ENCODE measurements around the gene GPR162. TPM values are rescaled to one million over a fixed set of nuclear protein-coding genes. Genes with fewer than 3 reads are reported as not detected.

The GPR162 gene
- 0.11 and 3.1 TPM in 2 replicates for total RNA-seq

GRCh38 chr12:6821591-6822425 is at the start of gene GPR162:
GPR162 (plus strand) TSS chr12:6821821; CDS start chr12:6823899, 2,078 bp downstream.

GRCh38 chr12:6772331-6772695 is 49.3 kb upstream of the GPR162 start, which contains the start of gene LAG3:
LAG3 (plus strand) TSS chr12:6772520; CDS start chr12:6772853, 333 bp downstream.

GRCh38 chr12:6788972-6789924 is 32.4 kb upstream of the GPR162 start, which contains the start of gene CD4:
CD4 (plus strand) TSS chr12:6789528; CDS start chr12:6800139, 10,611 bp downstream.

GRCh38 chr12:6827982-6828780 is 6.6 kb downstream of the GPR162 start, which contains the start of gene P3H3:
P3H3 (plus strand) TSS chr12:6828407; CDS start chr12:6828441, 34 bp downstream.

GRCh38 chr12:6840761-6841515 is 19.3 kb downstream of the GPR162 start, which contains the start of gene GNB3:
GNB3 (plus strand) TSS chr12:6840925; CDS start chr12:6841288, 363 bp downstream.

GRCh38 chr12:6851153-6851920 is 29.7 kb downstream of the GPR162 start, which contains the start of gene CDCA3:
CDCA3 (minus strand) TSS chr12:6851286; CDS start chr12:6850952, 334 bp downstream.

GRCh38 chr12:6851921-6852650 is 30.5 kb downstream of the GPR162 start, which contains the start of gene USP5:
USP5 (plus strand) TSS chr12:6852150; CDS start chr12:6852180, 30 bp downstream.

GRCh38 chr12:6867413-6868210 is 46.0 kb downstream of the GPR162 start, which contains the start of gene TPI1:
TPI1 (plus strand) TSS chr12:6867531; CDS start chr12:6867567, 36 bp downstream.

GRCh38 chr12:6873094-6874014 is 51.7 kb downstream of the GPR162 start, which contains the start of gene SPSB2:
SPSB2 (minus strand) TSS chr12:6873303; CDS start chr12:6872901, 402 bp downstream.

Other genes starting within 250 kb of the GPR162 start
- 221 and 313 TPM in 2 replicates for gene CHD4, start 214.4 kb upstream of the GPR162 start, total RNA-seq
- 5.1 and 10.7 TPM in 2 replicates for gene LPAR5, start 185.9 kb upstream of the GPR162 start, total RNA-seq
- gene ACRBP, start 174.4 kb upstream of the GPR162 start, total RNA-seq = 1.6 TPM in 1 of 2 replicates, not detected in the other
- 47.9 and 81.7 TPM in 2 replicates for gene ING4, start 158.7 kb upstream of the GPR162 start, total RNA-seq
- gene ZNF384, start 132.4 kb upstream of the GPR162 start, total RNA-seq = 29.2 and 29.8 TPM in 2 replicates
- not detected in 2 replicates for gene PIANP, start 121.0 kb upstream of the GPR162 start, total RNA-seq
- gene COPS7A, start 97.8 kb upstream of the GPR162 start, total RNA-seq = 48.4 and 50.3 TPM in 2 replicates
- gene MLF2, start 68.7 kb upstream of the GPR162 start, total RNA-seq = 117 and 212 TPM in 2 replicates
- gene PTMS, start 55.5 kb upstream of the GPR162 start, total RNA-seq = 70.4 and 99.3 TPM in 2 replicates
- gene LAG3, start 49.3 kb upstream of the GPR162 start, total RNA-seq = 0.11 and 0.39 TPM in 2 replicates
- gene CD4, start 32.3 kb upstream of the GPR162 start, total RNA-seq = 0.98 and 1.2 TPM in 2 replicates
- 47.1 and 86.8 TPM in 2 replicates for gene P3H3, start 6.6 kb downstream of the GPR162 start, total RNA-seq
- gene GNB3, start 19.1 kb downstream of the GPR162 start, total RNA-seq = 0.65 and 3.1 TPM in 2 replicates
- gene CDCA3, start 29.5 kb downstream of the GPR162 start, total RNA-seq = 7.9 and 13.8 TPM in 2 replicates
- gene USP5, start 30.3 kb downstream of the GPR162 start, total RNA-seq = 69.5 and 126 TPM in 2 replicates
- gene TPI1, start 45.7 kb downstream of the GPR162 start, total RNA-seq = 461 and 897 TPM in 2 replicates
- gene SPSB2, start 51.5 kb downstream of the GPR162 start, total RNA-seq = 8.8 and 12.6 TPM in 2 replicates
- gene LRRC23, start 83.0 kb downstream of the GPR162 start, total RNA-seq = 8.2 and 21.6 TPM in 2 replicates
- gene ENO2, start 92.8 kb downstream of the GPR162 start, total RNA-seq = 0.76 and 1.6 TPM in 2 replicates
- gene ATN1, start 106.1 kb downstream of the GPR162 start, total RNA-seq = 12.7 and 23.2 TPM in 2 replicates
- not detected in 2 replicates for gene RNU7-1, start 122.0 kb downstream of the GPR162 start, total RNA-seq
- 72.8 and 133 TPM in 2 replicates for gene C12orf57, start 122.2 kb downstream of the GPR162 start, total RNA-seq
- gene PTPN6, start 129.5 kb downstream of the GPR162 start, total RNA-seq = 21.2 and 25.1 TPM in 2 replicates
- gene PHB2, start 148.8 kb downstream of the GPR162 start, total RNA-seq = 142 and 192 TPM in 2 replicates
- 24.7 and 26.0 TPM in 2 replicates for gene EMG1, start 149.1 kb downstream of the GPR162 start, total RNA-seq
- 18.8 and 33.6 TPM in 2 replicates for gene LPCAT3, start 196.7 kb downstream of the GPR162 start, total RNA-seq
- 0.87 and 6.7 TPM in 2 replicates for gene C1S, start 238.9 kb downstream of the GPR162 start, total RNA-seq

Measured in placental epithelial cell (primary cell).